ENCODE results near the gene CHST9. TPM values are rescaled to one million over a fixed set of nuclear protein-coding genes. Genes with fewer than 3 reads are reported as not detected.

Gene CHST9
- total RNA-seq, 1 donor from 2014 or later = 2.0 TPM

GRCh38 chr18:27143580-27144287 lies 41.4 kb downstream of the CHST9 start:
- TF ChIP-seq, protein P1, sequence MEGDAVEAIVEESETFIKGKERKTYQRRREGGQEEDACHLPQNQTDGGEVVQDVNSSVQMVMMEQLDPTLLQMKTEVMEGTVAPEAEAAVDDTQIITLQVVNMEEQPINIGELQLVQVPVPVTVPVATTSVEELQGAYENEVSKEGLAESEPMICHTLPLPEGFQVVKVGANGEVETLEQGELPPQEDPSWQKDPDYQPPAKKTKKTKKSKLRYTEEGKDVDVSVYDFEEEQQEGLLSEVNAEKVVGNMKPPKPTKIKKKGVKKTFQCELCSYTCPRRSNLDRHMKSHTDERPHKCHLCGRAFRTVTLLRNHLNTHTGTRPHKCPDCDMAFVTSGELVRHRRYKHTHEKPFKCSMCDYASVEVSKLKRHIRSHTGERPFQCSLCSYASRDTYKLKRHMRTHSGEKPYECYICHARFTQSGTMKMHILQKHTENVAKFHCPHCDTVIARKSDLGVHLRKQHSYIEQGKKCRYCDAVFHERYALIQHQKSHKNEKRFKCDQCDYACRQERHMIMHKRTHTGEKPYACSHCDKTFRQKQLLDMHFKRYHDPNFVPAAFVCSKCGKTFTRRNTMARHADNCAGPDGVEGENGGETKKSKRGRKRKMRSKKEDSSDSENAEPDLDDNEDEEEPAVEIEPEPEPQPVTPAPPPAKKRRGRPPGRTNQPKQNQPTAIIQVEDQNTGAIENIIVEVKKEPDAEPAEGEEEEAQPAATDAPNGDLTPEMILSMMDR (IDR thresholded peaks at IDR 0.05; ENCODE audit: borderline replicate concordance) = no peak
- peaks cover 7% of the 10 kb centered on the region for H3K4me1 ChIP-seq
- intact Hi-C loops (cut with micrococcal nuclease) = no loop called here
- peak; percentile 54 for DNase-seq
- no peaks in the 10 kb centered on the region for H3K36me3 ChIP-seq
- no peaks in the 10 kb centered on the region for H3K27me3 ChIP-seq (ENCODE audit: low read depth)
- H3K4me3 ChIP-seq = no peak overlapping the region
- peak overlapping the region; percentile 80 for H3K27ac ChIP-seq (replicated peaks)
- H3K9me3 ChIP-seq (replicated peaks) = peaks cover 5% of the 10 kb centered on the region

DNA sequence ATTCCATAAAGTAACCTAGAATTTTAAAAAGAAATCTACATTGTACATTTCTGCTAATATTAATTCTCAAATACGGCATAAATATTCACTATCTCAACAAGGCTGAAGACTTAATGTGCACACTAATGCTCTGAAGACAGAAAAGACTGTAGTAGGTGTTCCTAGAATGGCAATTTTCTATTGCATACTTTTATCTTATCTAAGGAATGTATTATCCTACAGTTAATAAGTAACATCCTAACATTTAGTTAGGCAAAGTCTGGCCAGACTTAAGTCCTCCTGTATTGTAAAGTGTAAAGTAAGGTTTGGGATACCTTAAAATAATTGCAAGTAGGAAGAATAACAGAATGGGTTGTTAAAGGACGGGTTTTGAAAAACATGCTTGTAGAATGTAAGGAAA lies 42.2 kb downstream of the CHST9 start:
- H3K27ac ChIP-seq (replicated peaks) = peak overlapping the region; percentile 80
- intact Hi-C loops (cut with micrococcal nuclease) = no loop called here

DNA sequence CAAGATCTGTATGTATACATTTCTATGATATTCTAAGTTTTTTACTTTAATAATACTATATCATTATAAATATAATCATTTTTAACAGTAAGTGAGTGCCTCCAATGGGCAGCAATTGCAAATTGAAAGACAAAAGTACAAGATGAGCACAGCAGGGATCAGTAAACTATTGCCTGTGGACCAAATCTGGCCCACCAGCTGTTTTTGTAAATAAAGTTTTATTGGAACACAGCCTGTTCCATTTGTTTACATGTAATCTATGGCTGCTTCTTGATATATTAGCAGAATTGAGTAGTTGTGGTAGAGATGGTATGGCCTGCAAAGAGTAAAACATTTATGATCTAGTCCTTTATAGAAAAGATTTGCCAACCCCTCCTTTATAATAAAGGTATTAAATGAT lies 43.2 kb downstream of the CHST9 start:
- TF ChIP-seq, protein P1 (IDR thresholded peaks at IDR 0.05; ENCODE audit: borderline replicate concordance) = no peak
- no peak overlapping the region for H3K4me3 ChIP-seq
- H3K36me3 ChIP-seq = no peaks in the 10 kb centered on the region
- H3K4me1 ChIP-seq = peaks cover 9% of the 10 kb centered on the region
- no peak overlapping the region for H3K27ac ChIP-seq (replicated peaks)
- intact Hi-C loops (cut with micrococcal nuclease) = no loop called here
- H3K9me3 ChIP-seq (replicated peaks) = no peaks in the 10 kb centered on the region
- DNase-seq = no peak
- H3K27me3 ChIP-seq (ENCODE audit: low read depth) = no peaks in the 10 kb centered on the region

More for the DNA sequence above, 42.2 kb downstream of the CHST9 start:
- peaks cover 2% of the 10 kb centered on the region for H3K9me3 ChIP-seq (replicated peaks)
- H3K4me3 ChIP-seq = no peak overlapping the region
- H3K4me1 ChIP-seq = peaks cover 9% of the 10 kb centered on the region
- no peaks in the 10 kb centered on the region for H3K27me3 ChIP-seq (ENCODE audit: low read depth)
- TF ChIP-seq, protein P1 (IDR thresholded peaks at IDR 0.05; ENCODE audit: borderline replicate concordance) = no peak
- H3K36me3 ChIP-seq = no peaks in the 10 kb centered on the region
- DNase-seq = no peak

- peaks cover 17% of the 10 kb centered on the region for H3K4me1 ChIP-seq
- intact Hi-C loops (cut with micrococcal nuclease) = no loop called here
- DNase-seq = no peak
- TF ChIP-seq, protein P1 (IDR thresholded peaks at IDR 0.05; ENCODE audit: borderline replicate concordance) = no peak
- no peaks in the 10 kb centered on the region for H3K9me3 ChIP-seq (replicated peaks)
- H3K36me3 ChIP-seq = no peaks in the 10 kb centered on the region
- no peak overlapping the region for H3K27ac ChIP-seq (replicated peaks)
- H3K4me3 ChIP-seq = no peak overlapping the region
- no peaks in the 10 kb centered on the region for H3K27me3 ChIP-seq (ENCODE audit: low read depth)
Observed at GRCh38 chr18:27138079-27138478, 47.0 kb downstream of the CHST9 start.

DNA sequence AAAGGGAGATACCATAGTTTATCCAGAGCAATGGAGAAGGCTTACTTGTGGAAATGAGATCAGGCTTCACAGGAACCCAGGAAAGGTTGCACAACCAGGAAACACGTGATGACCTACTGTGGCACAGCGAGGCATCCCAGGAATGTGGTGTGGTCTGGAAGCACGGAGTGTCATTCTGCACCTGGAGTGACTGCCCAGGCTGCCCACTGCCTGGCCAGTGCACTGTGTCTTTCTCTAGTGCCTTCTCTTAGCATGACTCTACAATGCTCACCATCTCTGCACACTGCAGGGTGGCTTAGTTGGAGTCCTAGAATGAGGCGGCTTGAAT lies 48.9 kb downstream of the CHST9 start:
- Histone ChIP-seq H3K4me3 (no peak overlapping the region), H3K36me3 (no peaks in the 10 kb centered on the region), H3K27ac (replicated peaks) (no peak overlapping the region), H3K9me3 (replicated peaks) (no peaks in the 10 kb centered on the region), H3K27me3 (ENCODE audit: low read depth) (no peaks in the 10 kb centered on the region), H3K4me1 (peaks cover 17% of the 10 kb centered on the region)
- intact Hi-C loops (cut with micrococcal nuclease) = no loop called here
- TF ChIP-seq, protein P1 (IDR thresholded peaks at IDR 0.05; ENCODE audit: borderline replicate concordance) = no peak
- no peak for DNase-seq

All from left ventricle myocardium inferior (tissue), 1 donor.